SU-DHL-6 (cell line): ENCODE results near the gene PNMT.

Source experiments
- CTCF ChIP-seq: fragments of 200-600 bp; sonication (generic); IDR thresholded peaks from one replicate; pipeline ENCODE4 v1.5.1; 2017; ENCODE audit warnings: antibody characterized with exemption, mild to moderate bottlenecking, low read length, moderate library complexity; ENCODE audit not compliant: insufficient read depth, poor library complexity, severe bottlenecking
- EZH2phosphoT487 ChIP-seq: fragments of 200-600 bp; sonication (generic), shearing (Covaris generic); conservative IDR thresholded peaks from 2 replicates; pipeline ENCODE4 v1.6.1; 2018; ENCODE audit warnings: mild to moderate bottlenecking, antibody characterized with exemption, low read length, moderate library complexity, mixed read lengths

DNA sequence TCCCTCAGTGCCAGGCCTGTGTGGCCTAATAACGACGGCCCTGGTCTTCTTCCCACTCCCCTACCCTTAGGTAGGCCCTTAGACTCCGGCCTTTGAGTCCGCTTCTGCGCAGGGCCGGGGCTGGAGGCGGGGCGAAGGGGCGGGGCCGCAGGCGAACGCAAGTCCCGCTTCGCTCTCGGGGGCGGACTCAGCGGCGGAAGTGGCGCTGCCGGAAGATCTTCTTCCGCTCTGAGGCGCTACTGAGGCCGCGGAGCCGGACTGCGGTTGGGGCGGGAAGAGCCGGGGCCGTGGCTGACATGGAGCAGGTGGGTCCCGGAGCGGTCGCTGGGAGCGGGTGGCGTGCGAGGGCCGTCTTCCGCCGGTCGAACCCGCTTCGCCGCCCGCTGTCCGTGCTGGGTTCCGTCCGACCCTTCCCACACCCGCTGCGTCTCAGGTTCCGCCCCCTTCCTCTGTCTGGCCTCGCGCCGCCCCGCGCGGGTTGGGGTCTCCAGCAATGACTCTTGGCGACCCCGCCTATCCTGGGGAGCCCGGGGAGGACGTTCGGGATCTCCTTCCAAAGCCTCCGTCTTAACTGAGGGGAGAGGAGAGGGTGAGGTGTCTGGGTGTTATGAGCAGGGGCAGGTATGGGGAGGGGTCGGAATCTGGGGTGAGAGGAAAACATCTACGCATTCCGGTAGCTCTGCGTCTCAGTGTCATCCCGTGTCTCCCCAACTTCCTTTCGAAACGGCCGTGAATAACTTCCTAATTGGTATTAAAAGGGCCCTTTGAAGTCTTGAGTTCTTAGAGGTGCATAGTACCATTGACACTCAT is 31.1 kb upstream of the PNMT start, which contains the start of gene STARD3:
- TF ChIP-seq CTCF = no peak
- TF ChIP-seq EZH2phosphoT487 = no peak
